Caco-2 (cell line): ENCODE data around the gene DAPK1. TPM values are rescaled to one million over a fixed set of nuclear protein-coding genes. Genes with fewer than 3 reads are reported as not detected.

ENCODE experiments used
- BruUV-seq: library from RNA; stranded (reverse); fragments of 400-500 nt; replicated peaks from 2 replicates; lab custom pipeline; 2021; lab: Mats Ljungman, UMichigan
- CTCF ChIA-PET: fragments of 300-600 bp; sonication (Branson Sonifier 250); formaldehyde crosslinking; loops from one replicate; lab custom pipeline; 2022; ENCODE audit warnings: antibody characterized with exemption; lab: Charles Lee
- POLR2A ChIA-PET: fragments of 300-600 bp; sonication (Branson Sonifier 250); formaldehyde crosslinking; loops from one replicate; lab custom pipeline; 2022; ENCODE audit warnings: antibody characterized with exemption; lab: Charles Lee
- DNase-seq, 2 experiments: peaks; one replicate each; pipeline versions ENCODE4 v3.0.0 to v3.0.0-alpha.2; 2020 to 2022
- H3K27me3 ChIP-seq: replicated peaks from 2 replicates; pipeline ENCODE4 v1.6.0; 2011; ENCODE audit warnings: low read length; ENCODE audit not compliant: control insufficient read depth, insufficient read depth
- H3K36me3 ChIP-seq: 2 replicates; pipeline ENCODE4 v1.5.1; 2011; ENCODE audit warnings: low read length; ENCODE audit not compliant: control insufficient read depth, insufficient read depth
- H3K4me1 ChIP-seq: fragments of 250-450 bp; sonication (Bioruptor Pico); 2 replicates; pipeline ENCODE4 v1.5.1; 2020; ENCODE audit warnings: mild to moderate bottlenecking
- H3K4me3 ChIP-seq: 2 replicates; pipeline ENCODE4 v1.5.1; 2011; ENCODE audit warnings: low read depth, mild to moderate bottlenecking, control low read depth, low read length
- H3K9me3 ChIP-seq: fragments of 250-450 bp; sonication (Bioruptor Pico); 2 replicates; pipeline ENCODE4 v1.5.1; 2020; ENCODE audit warnings: mild to moderate bottlenecking, moderate library complexity
- H3K27ac Mint-ChIP-seq: one replicate; pipeline ENCODE4 v1.8.0; 2022; ENCODE audit warnings: mixed read lengths; ENCODE audit not compliant: unreplicated experiment
- H3K27me3 Mint-ChIP-seq: one replicate; pipeline ENCODE4 v1.8.0; 2022; ENCODE audit warnings: mixed read lengths; ENCODE audit not compliant: insufficient read depth, unreplicated experiment
- H3K36me3 Mint-ChIP-seq: one replicate; pipeline ENCODE4 v1.8.0; 2022; ENCODE audit warnings: mild to moderate bottlenecking, mixed read lengths; ENCODE audit not compliant: insufficient read depth, unreplicated experiment
- H3K4me1 Mint-ChIP-seq: one replicate; pipeline ENCODE4 v1.8.0; 2022; ENCODE audit warnings: low read depth, mixed read lengths; ENCODE audit not compliant: unreplicated experiment
- H3K4me3 Mint-ChIP-seq: one replicate; pipeline ENCODE4 v1.8.0; 2022; ENCODE audit warnings: mild to moderate bottlenecking, moderate library complexity, mixed read lengths; ENCODE audit not compliant: unreplicated experiment
- H3K9me3 Mint-ChIP-seq: one replicate; pipeline ENCODE4 v1.8.0; 2022; ENCODE audit warnings: mixed read lengths; ENCODE audit not compliant: unreplicated experiment
- CTCF ChIP-seq, 2 experiments: fragments of 200-600 bp in 1 of 2; IDR thresholded peaks; 1 replicate in 1 of 2; 2 replicates in 1 of 2; pipeline versions ENCODE4 v1.5.1 to v1.8.0; 2011 to 2022; ENCODE audit warnings: antibody characterized with exemption in 1 of 2, control low read depth in 1 of 2, inconsistent platforms in 1 of 2, low read depth in 1 of 2, low read length in 1 of 2, mild to moderate bottlenecking in 1 of 2, moderate library complexity in 1 of 2; ENCODE audit not compliant: insufficient read depth in 1 of 2, severe bottlenecking in 1 of 2, unreplicated experiment in 1 of 2
- intact Hi-C: fragments of 100-400 bp; cut with micrococcal nuclease; formaldehyde crosslinking; loops from one replicate; pipeline ENCODE4 v1.10.0; 2022; ENCODE audit not compliant: unreplicated experiment
- total RNA-seq: library from RNA; stranded (reverse); gene quantifications from 2 replicates; pipeline ENCODE4 v1.2.3, GENCODE V29; 2022

The DAPK1 gene
- total RNA-seq, 1 experiment from 2014 or later = 79.2 TPM

- intact Hi-C loops = no loop called here
- Mint-ChIP-seq H3K36me3 (peaks cover 8% of the 10 kb centered on the region), H3K4me1 (no peaks in the 10 kb centered on the region), H3K27ac (no peak overlapping the region), H3K27me3 (no peaks in the 10 kb centered on the region), H3K9me3 (no peaks in the 10 kb centered on the region), H3K4me3 (no peak overlapping the region)
- H3K9me3 ChIP-seq = no peaks in the 10 kb centered on the region
- no TSS peak for BruUV-seq
- POLR2A ChIA-PET = no interaction called here
- H3K4me1 ChIP-seq = no peaks in the 10 kb centered on the region
- no peak for DNase-seq
- H3K4me3 ChIP-seq = no peak overlapping the region
- no peaks in the 10 kb centered on the region for H3K36me3 ChIP-seq
- H3K27me3 ChIP-seq = no peaks in the 10 kb centered on the region
- CTCF ChIA-PET = no interaction called here
- no peak for TF ChIP-seq CTCF (IDR thresholded peaks at IDR 0.05; ENCODE audit: insufficient read depth in 1 of 2, low read depth in 1 of 2, low read length in 1 of 2, severe bottlenecking in 1 of 2, unreplicated experiment in 1 of 2)
Observed at GRCh38 chr9:87535817-87536539, 38.3 kb downstream of the DAPK1 start.

GRCh38 chr9:87537625-87538024 is 40.0 kb downstream of the DAPK1 start:
- no peak for DNase-seq
- Histone ChIP-seq H3K36me3 (no peaks in the 10 kb centered on the region; the same call in 1 of the 2 replicates), H3K9me3 (no peaks in the 10 kb centered on the region), H3K4me1 (no peaks in the 10 kb centered on the region), H3K27me3 (no peaks in the 10 kb centered on the region), H3K4me3 (no peak overlapping the region)
- Mint-ChIP-seq H3K27ac (no peak overlapping the region), H3K27me3 (no peaks in the 10 kb centered on the region), H3K9me3 (no peaks in the 10 kb centered on the region), H3K4me1 (no peaks in the 10 kb centered on the region), H3K36me3 (peaks cover 12% of the 10 kb centered on the region), H3K4me3 (no peak overlapping the region)
- ChIA-PET POLR2A (no interaction called here), CTCF (no interaction called here)
- TF ChIP-seq CTCF (IDR thresholded peaks at IDR 0.05; ENCODE audit: insufficient read depth in 1 of 2, low read depth in 1 of 2, low read length in 1 of 2, severe bottlenecking in 1 of 2, unreplicated experiment in 1 of 2) = no peak
- intact Hi-C loops = no loop called here
- BruUV-seq = no TSS peak

GRCh38 chr9:87540444-87541105 is 42.9 kb downstream of the DAPK1 start:
- TF ChIP-seq CTCF (IDR thresholded peaks at IDR 0.05; ENCODE audit: insufficient read depth in 1 of 2, low read depth in 1 of 2, low read length in 1 of 2, severe bottlenecking in 1 of 2, unreplicated experiment in 1 of 2) = no peak
- Mint-ChIP-seq H3K9me3 (no peaks in the 10 kb centered on the region), H3K27ac (no peak overlapping the region), H3K27me3 (no peaks in the 10 kb centered on the region), H3K36me3 (peaks cover 12% of the 10 kb centered on the region), H3K4me3 (no peak overlapping the region), H3K4me1 (no peaks in the 10 kb centered on the region)
- H3K36me3 ChIP-seq = no peaks in the 10 kb centered on the region; the same call in 1 of the 2 replicates
- no peaks in the 10 kb centered on the region for H3K27me3 ChIP-seq
- ChIA-PET CTCF (no interaction called here), POLR2A (no interaction called here)
- H3K9me3 ChIP-seq = no peaks in the 10 kb centered on the region
- H3K4me1 ChIP-seq = no peaks in the 10 kb centered on the region
- intact Hi-C loops = no loop called here
- no peak for DNase-seq
- no peak overlapping the region for H3K4me3 ChIP-seq
- no TSS peak for BruUV-seq
